HS-5 (cell line): ENCODE data around the gene PRMT5.
A peak's percentile ranks its signal among the peaks of the same experiment; 100 is the strongest.
"Not testable (repeated sequence)": the region's sequence is repeated elsewhere in the genome, so short reads cannot be mapped to it uniquely, and the experiment has no call there.

Source experiments
- DNase-seq: peaks from one replicate; pipeline ENCODE4 v3.0.0-alpha.2; 2012; ENCODE audit warnings: low read depth

Gene PRMT5

DNA sequence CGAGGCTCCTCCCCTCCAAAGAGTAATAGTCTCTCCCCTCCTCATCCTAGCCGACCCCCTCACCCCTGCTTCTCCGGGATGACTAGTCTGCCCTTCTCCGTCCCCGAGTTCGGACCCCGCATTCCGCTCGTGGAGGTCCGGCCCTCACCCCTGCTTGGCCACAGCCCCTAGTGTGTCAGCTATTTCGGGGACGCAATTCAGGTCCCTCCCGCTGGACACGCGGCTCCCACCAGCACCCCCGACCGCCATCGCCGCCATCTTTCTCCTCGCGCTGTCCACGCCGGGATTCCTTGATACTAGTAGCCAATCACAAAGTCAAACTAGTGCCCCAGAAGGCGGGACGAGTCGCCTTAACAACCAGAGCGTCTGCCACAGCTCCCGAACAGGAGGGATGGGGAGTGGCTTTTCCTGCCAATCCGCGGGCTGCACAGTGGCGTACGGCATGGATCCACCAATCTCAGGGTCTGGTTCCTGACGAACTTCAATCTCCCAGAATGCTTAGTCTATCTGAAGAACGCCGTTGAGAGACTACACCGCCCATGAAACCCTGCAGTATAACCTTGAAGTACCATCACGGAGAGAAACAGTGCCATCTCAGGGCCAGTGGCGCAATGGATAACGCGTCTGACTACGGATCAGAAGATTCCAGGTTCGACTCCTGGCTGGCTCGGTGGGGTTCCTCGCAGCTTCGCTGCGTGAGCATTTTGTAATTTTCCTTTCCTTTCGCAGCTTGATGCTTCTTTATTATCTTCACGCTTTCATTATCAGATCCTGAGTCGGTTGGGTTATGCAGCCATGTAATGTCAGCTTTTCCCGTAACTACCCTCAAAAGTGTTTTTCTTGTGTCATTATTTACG lies at the start of gene PRMT5:
PRMT5 (minus strand) TSS at position 273 of the 857 bp plus-strand sequence; CDS start at position 258, 15 bp downstream.
- peak; percentile 99 for DNase-seq

DNA sequence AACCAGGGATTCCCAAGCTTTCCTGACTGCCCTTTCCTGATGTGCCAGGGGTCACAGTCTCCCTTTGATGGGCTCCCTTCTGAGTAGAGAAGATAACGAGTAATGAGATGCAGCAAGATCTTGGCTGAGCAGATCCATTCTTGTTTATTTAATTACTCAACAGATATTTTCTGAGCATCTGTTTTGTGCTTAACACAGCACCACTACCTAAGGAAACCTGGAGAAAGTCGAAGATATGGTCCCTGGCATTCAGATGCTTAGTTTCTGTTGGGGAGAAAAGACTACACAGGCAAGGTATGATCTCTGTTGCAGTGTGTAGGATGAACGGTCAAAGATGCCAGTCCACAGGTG lies 49.3 kb upstream of the PRMT5 start:
- DNase-seq, result no peak

DNA sequence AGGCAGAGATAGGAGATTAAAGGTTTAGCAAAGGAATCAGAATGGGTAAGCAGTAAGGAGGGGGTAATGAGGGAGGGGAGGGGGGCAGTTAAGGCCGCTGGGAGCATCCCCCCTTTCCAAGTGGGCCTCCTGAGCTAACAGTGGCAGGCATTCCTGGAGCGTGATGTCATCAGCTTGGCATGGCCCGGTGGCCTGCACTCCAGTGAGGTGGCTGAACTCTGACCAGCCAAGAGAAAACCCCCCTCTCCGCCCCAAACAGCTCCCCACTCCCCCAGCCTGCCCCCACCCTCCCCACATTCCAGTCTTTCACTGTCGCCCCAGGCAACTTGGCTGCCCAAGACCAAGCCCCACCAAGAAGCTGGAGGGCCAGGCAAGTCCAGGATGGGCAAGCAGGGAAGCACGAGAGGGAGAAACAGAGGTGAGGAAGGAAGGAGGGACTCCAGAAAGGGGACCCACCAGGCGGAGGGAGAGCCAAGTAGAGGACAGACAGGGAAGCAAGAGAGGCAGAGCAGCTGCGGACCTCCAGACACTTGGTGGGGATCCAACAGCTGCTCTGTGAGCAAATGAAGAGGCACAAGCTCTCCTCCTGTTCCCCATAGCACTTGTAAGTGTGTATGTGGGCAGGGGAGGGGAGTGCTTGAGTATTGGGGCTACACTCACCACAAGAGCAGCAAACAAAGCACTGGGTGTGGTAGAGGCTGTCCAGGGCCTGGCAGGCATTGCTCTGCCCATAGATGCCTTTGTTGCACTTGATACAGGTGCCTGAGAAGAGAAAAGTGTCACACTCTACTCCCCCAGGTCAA lies 48.7 kb upstream of the PRMT5 start:
- DNase-seq, result peak; percentile 69

DNA sequence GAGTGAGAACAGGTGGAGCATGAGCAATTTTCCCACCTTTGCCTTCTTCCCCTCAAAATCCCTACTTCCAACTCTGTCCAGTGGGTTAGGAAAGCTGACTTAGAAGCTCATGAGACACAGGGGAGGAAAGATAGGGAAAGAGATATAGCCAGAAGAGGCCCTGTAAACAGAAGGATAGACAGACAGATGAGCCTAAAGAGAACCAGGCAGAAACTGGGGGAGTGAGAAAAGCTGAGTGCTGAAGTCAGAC lies 48.2 kb upstream of the PRMT5 start:
- no peak for DNase-seq

DNA sequence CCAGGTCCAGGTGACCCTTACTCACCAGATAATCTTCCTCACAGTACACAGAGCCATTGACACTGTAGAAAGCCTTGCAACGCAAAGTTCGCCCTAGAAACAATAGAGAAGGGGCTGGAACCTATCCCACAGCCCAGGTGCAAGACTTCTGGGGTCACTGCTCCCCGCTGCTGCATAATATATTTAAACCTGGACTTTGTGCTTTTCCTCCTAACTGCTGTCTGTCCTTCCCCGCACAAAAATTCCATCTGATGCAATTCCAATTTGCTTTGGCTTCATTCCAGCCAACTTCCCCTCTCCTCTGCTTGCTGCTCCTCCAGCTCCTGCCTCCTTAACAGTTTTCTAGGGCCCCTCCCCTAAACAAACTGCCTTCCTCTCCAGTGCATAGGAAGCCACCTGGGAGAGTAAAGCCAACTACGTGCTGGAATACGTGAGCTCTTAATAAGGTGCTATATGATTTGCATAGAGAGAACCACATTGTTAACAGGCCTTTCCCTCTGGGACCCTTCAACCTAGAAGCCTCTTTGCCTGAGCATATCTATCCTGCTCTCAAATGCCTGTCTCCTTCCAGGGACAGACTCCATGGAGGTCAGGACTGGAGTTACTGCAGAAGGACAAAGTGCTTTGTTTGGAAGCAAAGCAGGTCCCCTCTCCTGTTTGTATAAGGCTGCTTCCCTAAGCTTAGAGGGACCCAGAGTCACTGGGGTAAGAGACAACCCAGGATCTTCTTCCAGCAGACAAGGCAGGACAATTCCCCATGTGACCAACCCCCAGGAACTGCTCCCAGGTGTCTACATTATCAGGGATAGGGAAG lies 47.7 kb upstream of the PRMT5 start:
- DNase-seq, result no peak

DNA sequence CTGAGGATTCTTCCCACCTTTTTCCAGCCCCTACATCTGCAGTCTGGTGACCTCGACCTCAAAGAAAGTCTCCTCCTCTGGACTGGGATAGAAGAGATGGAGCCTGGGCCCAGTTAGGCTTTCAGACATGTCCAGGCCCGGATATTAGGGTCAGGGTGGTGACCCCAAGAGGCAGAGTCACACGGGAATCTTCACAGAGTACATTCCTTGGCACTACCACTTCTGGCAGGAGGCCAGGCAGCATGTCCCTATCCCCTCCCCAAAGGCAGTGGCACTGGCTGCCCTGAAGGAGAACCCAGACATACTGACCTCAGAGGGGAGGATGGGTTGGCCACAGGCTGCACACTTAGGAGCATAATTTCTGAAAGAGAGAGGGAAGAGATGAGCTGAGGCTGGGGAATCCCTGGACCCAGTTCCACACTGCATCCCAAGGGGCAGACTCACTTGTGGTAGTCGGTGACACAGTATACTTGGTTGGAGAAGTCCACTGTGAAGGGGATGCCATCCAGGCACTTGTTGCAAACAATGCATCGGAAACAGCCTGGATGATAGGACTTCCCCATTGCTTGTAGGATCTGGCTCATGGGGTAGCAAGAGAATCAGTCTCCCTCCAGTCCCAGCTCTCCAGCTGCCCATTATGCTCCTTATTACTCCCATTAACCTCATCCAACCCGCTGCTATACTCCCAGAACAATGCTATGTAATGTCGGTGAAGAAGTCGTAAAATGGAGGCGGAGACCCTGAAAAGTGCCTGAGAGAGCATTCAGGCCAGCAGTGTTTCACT lies 45.5 kb upstream of the PRMT5 start:
- no peak for DNase-seq

DNA sequence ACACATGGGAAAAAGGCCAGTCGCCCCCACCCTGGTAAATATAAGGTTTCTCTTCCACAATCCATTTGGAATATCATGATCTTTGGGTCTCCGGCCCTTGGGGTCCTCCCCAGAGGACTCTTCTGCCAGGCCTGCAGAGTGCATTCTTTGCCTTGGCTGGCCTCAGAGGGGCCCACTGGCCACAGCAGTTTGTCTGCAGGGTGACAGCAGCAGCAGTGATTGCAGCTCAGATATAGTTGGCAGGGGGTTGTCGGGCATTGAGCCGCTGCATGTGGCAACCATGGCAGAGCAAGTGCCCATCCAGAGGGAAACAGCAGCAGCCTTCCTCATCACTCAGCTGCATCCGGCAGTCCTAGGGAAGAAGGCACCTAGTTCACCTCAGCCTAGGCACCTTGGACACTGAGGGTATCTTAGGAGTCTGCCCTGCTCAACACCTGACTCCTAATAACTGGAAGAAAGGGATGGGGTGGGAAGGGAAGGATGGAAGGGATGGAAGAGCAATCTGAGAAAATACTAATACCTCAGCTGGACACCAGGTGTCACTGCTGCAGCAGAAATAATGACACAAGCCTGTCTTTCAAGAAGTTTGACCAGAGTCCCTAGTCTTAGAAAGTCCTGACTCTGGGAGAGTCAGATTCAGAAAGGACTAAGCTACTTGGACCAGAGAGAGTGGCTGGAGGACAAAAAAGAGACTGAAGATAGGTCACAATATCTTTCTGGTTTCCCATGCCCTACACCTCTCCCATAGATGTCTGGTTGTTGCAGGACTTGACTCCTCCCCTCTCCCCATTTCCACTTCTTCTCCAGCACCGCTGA lies 44.2 kb upstream of the PRMT5 start:
- DNase-seq, result no peak

DNA sequence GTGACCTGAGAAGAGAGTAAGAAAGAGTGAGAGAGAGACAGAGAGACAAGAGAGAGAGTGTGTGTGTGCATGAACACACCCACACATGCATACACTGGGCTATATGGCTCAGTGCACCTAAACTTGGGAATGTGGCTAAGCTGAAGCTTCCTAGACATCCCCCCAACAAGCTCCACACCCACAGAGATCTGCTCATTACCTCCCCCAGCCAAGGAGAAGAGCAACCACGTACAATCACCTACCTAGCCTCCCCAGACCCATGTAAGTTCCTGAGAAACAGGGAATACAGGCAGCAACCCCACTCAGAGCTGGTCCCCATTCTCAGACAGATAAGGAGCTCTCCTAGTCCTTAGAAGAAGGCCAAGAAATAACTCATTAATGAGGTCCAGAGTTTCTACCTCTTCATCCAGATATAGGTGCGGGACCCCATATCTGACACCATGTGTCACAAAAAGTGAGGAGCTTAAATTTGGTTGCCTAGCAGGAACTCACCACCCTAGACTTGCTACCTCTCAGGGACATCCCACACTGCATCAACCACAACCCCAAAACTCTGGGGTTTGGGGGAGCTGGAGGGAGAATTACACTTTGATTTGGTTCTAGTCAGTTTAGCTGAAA lies 43.2 kb upstream of the PRMT5 start:
- no peak for DNase-seq

DNA sequence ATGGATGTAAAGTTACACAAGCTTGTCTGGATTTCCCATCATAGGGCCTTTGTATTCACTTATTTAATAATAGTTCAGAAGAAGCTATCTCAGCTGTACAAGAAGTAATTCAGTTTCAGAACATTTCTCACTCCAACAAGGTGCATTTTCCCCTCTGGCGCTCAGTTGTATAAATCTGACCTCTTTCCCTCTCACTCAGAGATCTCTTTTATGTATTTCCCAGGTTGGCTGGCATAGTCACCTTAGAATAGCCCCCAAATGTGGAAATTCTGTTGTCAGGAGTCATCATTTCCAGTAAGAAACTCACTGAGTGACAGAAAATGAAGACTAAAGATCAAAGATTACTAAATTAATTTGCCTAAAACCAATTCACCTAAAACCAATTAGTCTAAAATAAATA lies 42.0 kb upstream of the PRMT5 start:
- no peak for DNase-seq

DNA sequence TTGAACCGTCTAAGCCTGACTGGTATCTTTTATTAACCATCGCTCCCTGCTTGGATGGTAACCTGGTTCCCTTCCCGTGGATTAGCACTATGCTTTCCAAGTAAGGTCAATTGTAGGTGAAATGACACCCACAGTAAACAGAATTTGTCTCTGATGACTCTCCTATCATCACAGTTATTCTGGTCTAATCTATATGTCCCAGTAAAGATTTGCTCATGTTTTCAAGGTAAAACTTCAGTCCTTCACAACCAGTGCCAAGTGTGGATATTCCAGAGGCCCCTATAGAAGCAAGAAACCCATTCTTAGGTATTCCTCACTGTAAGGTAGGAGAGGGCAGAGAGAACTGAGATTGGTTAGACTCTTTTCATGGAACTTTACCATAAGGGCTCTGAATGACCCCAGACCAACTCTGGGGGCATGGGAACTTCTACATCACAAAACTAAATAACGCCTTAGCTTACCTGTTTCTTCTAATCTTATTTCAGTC lies 37.6 kb upstream of the PRMT5 start:
- no peak for DNase-seq

DNA sequence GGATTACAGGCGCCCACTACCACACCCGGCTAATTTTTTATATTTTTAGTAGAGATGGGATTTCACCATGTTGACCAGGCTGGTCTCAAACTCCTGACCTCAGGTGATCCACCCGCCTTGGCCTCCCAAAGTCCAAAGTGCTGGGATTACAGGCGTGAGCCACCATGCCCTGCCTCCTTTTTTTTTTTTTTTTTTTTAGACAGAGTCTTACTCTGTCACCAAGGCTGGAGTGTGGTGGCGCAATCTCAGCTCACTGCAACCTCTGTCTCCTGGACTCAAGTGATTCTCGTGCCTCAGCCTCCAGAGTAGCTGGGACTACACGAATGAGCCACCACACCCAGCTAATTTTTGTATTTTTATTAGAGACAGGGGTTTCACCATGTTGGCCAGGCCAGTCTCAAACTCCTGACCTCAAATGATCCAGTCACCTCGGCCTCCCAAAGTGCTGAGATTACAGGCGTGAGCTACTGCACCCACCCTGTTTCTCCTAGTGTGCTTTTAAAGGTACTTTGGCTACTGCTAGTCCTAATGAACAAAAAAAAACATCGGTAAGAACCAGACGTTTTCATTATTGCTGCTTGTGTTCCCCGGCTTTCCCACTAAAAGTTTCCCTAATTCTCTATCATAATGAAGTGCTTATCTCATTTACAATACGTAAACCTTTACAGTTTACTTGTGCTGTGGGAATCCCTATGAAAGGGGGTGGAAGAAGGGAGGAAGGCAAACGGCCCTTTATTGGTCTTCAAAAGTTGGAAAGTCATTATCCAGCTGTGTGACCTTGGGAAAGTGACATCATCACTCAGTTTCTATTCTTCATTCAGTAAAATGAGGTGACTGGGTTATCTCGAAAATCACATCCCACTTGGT lies 37.0 kb upstream of the PRMT5 start:
- not testable (repeated sequence) for DNase-seq

DNA sequence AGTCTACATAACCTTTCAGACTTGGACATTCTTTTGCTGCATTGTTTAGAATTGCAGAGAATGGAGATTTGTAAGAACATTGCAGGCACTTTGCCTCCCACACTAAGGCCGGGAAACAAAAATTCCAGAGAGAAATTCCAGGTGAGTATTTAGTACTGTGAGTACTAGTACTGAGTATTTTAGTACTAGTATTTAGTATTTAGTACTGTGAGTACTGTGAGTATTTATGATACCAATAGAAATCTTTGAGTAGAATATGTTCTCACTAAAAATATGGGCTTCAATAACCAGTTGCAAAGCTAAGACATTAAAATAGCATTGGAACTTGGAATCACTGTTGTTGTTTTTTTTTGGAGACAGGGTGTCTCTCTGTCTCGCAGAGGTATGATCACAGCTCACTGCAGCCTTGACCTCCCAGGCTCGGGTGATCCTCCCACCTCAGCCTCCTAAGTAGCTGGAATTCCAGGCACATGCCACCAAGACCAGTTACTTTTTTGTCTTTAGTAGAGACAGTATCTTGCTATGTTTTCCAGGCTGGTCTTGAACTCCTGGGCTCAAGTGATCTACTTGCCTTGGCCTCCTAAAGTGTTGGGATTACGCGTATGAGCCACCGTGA lies 33.0 kb upstream of the PRMT5 start:
- no peak for DNase-seq

DNA sequence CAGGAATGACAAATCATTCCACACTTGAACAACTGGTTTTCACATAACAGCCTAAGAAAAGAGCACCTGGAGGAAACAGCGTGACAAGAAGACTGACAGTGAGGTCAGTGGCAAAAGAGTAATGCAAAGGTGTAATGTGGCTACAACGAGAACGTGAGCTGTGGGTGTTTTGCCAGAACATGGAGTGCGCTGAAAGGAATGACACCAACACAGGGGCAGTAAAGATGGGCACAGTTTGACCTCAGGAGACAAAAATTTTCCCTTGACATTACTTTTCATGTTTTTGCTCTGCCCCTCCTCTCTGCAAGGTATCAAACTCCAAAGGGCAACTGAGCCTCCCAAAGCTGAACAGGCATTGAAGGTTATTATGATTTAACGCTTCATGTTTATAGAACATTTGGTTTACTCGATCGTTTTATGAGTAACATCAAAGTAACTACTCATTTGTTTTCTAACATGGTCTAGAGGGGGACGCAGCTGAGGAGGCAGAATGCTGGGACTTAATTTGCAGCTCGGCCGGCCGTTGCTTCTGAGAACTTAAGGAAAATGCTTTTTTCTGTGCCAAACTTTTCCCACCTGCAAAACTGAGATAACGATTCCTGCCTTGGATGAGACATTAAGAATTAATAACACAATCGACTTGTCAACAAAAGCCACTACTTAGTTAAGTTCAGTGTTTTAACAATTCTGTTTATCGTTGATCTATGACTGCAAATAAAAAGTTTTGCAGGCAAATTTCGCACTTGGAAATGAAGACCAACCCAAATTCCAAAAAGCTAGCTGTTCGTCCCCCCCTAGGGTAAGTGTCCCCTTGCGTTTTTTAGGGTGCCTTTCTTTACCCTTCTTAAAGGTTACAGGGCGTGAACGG lies 26.8 kb upstream of the PRMT5 start:
- no peak for DNase-seq

DNA sequence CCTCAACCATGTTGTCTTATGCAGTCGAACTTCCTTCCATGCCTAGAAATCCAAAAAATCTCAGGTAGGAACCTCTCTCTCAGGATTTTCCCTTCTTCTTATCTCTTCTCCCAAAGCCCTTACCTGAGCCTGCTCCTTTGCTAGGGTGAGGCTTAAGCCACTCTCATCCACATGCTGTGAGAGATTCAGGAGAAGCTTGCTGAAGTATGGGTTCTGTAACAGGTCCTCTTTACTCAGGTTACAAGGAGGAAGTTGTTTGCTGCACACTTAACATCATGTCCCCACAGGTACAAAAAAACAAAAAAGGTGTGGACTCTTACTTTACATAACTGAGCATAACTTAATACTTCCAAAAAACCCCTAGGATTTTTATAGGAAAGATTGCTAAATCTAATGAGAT lies 23.2 kb upstream of the PRMT5 start:
- DNase-seq, result no peak

DNA sequence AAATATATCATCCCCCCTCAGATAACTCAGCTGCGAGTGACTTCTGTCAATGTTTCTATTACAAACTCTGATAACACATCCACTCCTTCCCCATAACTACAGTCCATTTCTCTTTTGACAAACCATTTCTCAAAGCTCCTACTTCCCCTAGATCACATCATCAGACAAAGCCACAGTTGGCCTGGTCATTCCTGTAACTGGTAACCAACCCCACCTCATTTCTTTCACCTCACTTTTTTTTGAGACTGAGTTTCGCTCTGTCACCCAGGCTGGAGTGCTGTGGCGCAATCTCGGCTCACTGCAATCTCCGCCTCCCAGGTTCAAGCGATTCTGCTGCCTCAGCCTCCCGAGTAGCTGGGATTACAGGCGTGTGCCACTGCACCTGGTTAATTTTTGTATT lies 22.6 kb upstream of the PRMT5 start:
- DNase-seq, result not testable (repeated sequence)

DNA sequence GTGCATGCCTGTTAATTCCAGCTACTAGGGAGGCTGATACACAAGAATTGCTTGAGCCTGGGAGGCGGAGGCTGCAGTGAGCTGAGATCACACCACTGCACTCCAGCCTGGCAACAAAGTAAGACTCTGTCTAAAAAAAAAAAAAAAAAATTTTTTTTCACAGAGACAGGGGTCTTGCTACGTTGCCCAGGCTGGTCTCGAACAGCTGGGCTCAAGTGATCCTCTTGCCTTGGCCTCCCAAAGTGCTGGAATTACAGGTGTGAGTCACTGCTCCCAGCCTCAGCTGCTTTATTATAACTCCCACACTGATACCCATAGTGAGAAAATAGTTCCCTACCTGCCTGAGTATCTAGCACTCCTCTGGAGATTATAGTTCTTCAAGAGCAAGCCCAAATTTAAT lies 16.5 kb upstream of the PRMT5 start:
- no peak for DNase-seq

DNA sequence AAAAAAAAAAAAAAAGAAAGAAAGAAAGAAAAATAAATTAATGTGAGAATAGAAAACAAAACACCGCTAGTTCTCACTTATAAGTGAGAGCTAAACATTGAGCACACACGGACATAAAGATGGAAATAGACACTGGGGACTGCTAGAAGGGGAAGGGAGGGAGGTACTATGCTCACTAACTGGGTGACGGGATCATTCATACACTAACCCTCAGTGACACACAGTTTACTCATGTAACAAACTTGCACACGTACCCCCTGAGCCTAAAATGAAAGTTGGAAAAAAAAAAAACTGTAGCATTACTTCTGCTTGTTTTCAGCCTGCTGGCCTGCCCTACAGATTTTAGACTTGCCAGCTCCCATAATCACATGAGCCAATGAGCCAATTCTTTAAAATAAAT lies 10.5 kb upstream of the PRMT5 start:
- peak; percentile 23 for DNase-seq

DNA sequence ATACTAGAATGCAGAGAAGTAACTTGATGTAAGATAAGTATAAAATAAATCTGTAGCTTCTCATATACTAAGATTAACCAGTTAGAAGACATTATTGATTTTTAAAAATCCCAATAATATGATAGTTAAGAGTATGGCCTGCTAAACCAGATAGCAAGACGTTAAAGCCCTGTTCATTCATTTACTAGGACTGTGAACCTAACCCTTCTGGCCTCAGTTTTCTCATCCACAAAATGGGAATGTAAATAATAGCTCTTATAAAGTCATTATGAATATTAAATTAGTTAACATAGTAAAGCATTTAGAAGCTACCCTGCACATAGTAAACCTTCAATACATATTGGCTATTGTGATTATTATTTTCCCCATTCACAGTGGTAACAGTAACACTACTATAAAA lies 6.0 kb upstream of the PRMT5 start:
- no peak for DNase-seq
